22Rv1 (cell line): ENCODE data around the gene ARHGAP25.

Source experiments
- CTCF ChIP-seq: fragments of 450-650 bp; IDR thresholded peaks from 2 replicates; pipeline ENCODE4 v1.5.1; 2017; ENCODE audit warnings: mild to moderate bottlenecking
- ZFX ChIP-seq: fragments of 450-650 bp; IDR thresholded peaks from 2 replicates; pipeline ENCODE4 v1.6.1; 2017; ENCODE audit warnings: antibody characterized with exemption, borderline replicate concordance

GRCh38 chr2:68775272-68775842, 40.7 kb downstream of the ARHGAP25 start:
- TF ChIP-seq CTCF (no peak), ZFX (no peak)
